GM10266 (cell line): ENCODE data around the gene ALKBH6.

Experiments
- DNase-seq: peaks from one replicate; pipeline ENCODE4 v3.0.0; 2012; ENCODE audit errors: extremely low spot score
- TF ChIP-seq, protein P1 (sequence below): IDR thresholded peaks from 2 replicates; pipeline ENCODE4 v1.5.1; 2012; ENCODE audit warnings: mild to moderate bottlenecking, low read depth; ENCODE audit not compliant: control insufficient read depth, insufficient read depth; ENCODE audit errors: missing control alignments

The ALKBH6 gene

DNA sequence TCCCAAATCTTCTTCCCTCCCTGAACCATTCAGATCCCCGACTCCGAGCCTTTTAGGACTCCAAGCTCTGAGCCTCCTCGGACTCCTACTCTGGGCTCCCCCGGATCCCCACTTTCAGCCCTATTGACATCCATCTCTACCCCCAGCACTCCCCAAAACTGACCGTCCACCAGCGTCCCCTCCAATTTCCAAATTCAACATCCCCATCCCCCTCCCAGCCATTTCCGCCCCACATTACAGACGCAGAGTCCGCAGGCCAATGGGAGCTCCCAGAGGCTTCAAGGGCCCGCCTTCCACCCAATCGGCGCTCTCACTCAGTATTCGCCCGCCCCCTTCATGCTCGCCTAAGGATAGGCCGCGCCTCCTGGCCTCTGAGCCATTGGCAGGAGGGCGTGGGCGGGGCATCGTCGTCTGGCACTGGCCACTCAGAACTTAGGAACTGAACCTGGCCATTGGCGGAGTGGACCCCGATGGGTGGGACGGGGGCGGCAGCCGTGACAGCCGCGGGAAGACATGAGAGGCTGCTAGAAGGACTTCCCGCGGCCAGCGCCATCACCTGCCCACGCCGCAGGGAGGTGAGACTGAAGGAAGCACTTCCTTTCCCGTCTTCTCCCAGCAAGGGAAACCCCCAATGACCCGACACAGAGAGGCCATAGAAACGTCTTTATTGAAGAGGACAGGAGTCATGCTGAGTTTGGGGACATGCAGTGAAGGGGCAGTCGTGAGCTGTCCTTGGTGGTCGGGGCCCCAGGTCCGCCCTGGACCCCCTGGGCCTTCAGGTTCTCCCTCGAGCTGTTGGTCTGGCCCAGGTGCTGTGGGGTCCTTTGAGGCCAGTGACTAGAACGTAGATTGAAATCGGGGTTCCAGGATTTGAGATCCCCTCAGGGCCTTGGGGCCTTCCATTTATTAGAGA is at the start of gene ALKBH6:
Gene ALKBH6 (minus strand): TSS at position 202 of the 913 bp plus-strand sequence. CDS start 816 bp downstream, outside the sequence.
- peak; percentile 99 for DNase-seq
- TF ChIP-seq, protein P1, sequence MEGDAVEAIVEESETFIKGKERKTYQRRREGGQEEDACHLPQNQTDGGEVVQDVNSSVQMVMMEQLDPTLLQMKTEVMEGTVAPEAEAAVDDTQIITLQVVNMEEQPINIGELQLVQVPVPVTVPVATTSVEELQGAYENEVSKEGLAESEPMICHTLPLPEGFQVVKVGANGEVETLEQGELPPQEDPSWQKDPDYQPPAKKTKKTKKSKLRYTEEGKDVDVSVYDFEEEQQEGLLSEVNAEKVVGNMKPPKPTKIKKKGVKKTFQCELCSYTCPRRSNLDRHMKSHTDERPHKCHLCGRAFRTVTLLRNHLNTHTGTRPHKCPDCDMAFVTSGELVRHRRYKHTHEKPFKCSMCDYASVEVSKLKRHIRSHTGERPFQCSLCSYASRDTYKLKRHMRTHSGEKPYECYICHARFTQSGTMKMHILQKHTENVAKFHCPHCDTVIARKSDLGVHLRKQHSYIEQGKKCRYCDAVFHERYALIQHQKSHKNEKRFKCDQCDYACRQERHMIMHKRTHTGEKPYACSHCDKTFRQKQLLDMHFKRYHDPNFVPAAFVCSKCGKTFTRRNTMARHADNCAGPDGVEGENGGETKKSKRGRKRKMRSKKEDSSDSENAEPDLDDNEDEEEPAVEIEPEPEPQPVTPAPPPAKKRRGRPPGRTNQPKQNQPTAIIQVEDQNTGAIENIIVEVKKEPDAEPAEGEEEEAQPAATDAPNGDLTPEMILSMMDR, result peak; percentile 11

DNA sequence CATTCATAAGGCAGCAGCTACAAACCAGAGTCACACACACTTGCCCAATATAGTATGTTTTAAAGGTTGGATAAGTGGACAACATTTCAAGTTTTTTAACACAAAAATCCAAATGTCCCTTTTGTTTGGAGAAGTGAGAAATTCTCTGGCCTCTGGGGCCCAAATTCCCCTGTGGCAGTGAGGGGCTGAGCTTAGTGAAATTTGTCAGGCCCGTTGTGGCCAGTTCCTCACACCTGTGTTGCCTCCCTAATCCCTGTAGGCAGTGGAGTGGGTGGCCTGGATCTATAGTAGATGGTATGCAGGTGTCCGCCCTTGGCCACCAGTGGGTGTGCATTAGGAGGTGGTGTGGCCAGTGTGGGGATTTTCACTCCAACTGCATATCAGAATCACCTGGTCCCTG is 47.4 kb upstream of the ALKBH6 start:
- TF ChIP-seq, protein P1, result no peak
- DNase-seq, result no peak

DNA sequence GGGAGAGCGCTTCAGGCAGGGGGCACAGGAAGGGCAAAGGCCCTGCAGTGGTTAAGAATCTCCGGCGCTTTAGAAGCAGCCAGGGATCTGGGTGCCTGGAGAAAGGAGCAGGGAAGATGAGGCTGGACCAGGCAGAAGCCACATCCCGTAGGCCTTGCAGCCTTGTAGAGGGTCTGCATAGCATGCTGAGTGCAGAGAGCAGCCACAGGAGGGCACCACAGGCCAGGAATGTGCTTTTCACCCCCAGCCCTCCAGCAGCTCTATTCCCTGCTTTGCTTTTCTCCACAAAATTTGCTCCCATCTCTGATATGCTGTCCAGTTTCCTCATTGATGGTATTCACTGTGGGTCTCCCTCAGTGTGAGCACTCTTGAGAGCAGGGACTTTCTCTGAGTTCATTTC is 46.4 kb upstream of the ALKBH6 start:
- TF ChIP-seq, protein P1, result peak; percentile 74
- peak; percentile 67 for DNase-seq

DNA sequence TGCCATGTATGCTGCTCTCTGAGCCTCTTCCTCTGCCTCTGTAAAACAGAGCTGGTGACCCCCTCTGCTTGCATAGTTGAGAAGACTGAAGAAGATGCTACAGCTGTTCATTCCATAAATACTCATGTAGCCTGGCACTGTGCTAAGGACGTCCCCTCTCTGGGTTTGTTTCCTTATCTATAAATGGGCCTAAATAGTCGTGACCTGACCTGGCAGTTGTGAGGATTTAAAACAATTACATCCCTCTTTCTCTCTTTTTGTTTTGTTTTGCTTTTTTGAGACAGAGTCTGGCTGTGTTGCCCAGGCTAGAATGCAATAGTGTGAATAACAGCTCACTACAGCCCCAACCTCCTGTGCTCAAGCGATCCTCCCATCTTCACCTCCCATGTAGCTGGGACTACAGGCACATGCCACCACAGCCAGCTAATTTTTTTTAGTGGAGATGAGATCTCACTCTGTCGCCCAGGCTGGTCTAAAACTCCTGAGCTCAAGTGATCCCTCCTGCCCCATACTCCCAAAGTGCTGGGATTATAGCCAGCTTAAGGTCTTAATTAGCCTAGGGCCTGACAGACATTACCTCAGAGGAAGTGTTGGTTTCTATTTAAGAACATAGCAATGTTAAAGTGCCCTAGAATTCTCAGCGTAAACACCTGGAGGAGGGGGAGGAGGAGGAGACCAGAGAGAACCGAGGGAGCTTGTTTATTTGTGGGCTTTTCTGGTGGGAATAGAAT is 45.3 kb upstream of the ALKBH6 start:
- DNase-seq, result no peak
- TF ChIP-seq, protein P1, result no peak

DNA sequence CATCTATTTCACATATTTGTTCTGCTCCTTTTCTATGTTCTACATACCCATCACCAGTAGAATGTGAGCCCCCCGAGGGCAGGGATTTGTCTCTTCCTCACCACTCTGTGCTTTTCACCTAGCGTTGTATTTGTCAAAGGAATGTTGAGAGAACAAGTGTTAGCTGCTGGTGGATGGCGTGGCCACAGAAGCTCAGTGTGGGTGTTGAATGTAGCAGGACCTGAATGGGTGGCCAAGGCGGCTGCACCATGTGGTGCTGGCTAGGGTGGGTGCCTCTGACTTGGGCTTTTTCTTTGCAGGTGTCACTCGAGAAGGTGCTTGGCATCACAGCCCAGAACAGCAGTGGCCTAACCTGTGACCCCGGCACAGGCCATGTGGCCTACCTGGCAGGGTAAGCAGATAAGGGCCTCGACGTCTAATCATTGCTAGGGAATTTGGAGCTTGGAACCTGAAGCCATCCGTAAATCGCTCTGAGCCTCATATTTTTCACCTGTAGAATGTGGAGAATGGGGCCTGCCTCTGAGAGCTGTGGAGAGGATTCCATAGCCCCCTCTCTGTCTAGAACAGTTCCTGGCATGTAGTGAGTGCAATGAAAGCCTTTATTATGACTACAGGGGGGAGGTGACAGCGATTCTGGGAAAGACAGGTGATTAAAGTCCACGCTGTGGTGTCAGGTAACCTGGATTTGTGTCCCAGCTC is 44.6 kb upstream of the ALKBH6 start:
- TF ChIP-seq, protein P1, result no peak
- DNase-seq, result no peak

DNA sequence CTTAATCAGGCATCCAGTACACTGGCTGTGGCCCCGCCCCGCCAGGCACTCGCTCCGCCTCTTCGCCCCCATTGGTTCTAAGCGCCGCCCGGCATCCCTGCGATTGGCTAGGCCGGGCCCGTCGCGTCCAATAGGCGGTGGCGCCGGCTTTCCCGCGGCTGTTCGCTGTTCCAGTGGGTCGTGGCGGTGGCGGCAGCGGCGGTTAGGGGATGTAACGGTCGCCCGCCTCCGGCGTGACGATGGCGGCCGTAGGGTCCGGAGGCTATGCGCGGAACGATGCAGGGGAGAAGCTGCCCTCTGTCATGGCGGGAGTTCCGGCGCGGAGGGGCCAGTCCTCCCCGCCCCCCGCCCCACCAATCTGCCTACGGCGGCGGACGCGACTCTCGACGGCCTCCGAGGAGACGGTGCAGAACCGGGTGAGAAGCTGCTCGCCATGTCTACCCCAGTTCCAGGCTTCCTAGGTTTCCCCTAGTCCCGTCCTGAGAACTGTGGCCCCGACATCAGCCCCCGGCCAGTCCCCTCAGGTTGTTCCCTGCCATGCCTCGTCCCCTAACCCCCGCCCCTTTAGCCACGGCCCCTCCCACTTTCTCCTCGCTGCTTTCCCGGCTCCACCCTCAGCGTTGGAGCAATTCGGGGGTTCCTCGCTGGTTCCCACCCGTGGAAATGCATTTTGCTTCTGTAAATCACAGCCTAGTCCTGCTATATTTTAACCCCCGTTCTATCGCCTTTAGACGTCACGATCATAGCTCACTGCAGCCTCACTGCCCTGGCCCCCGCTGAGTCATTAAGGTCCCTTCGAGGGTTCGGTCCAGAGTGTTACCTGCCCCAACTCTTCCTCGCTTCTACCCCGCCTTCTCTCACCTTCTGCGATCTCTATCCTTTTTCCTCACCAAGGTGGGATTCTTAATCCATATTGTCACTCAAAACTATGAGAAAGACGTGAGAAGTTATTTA is 41.0 kb upstream of the ALKBH6 start, which contains the start of gene WDR62:
Gene WDR62 (plus strand): TSS at position 165 of the 954 bp plus-strand sequence. CDS start 75 bp downstream, at position 240.
- peak; percentile 97 for DNase-seq

More for the DNA sequence above, 41.0 kb upstream of the ALKBH6 start, which contains the start of gene WDR62:
- TF ChIP-seq, protein P1, result no peak
